ENCODE data around the gene KCNMA1. TPM values are rescaled to one million over a fixed set of nuclear protein-coding genes. Genes with fewer than 3 reads are reported as not detected.

The KCNMA1 gene
- total RNA-seq, 1 donor from 2014 or later = 0.59 TPM

GRCh38 chr10:77191324-77192049 lies 446.1 kb downstream of the KCNMA1 start:
- DNase-seq (ENCODE audit: low read depth, low spot score) = no peak

DNA sequence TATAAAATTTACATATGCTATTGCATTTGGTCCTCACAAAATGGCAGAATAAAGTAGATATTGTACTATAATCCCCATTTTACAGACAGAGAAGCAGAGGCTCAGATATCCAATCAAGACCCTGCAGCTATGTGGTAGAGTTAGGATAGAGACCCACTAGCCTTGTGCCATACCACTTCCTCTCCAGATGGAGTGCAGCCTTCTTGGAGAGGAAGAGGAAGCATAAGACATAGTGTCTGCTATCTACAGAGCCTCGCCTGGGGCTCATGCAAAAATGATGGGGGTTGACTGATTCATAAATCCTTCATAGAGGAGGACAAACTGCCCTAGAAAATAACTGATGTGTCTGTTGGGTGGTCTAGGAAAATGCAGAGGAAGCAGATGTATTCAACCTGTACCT lies 447.3 kb downstream of the KCNMA1 start:
- no peak for DNase-seq (ENCODE audit: low read depth, low spot score)

DNA sequence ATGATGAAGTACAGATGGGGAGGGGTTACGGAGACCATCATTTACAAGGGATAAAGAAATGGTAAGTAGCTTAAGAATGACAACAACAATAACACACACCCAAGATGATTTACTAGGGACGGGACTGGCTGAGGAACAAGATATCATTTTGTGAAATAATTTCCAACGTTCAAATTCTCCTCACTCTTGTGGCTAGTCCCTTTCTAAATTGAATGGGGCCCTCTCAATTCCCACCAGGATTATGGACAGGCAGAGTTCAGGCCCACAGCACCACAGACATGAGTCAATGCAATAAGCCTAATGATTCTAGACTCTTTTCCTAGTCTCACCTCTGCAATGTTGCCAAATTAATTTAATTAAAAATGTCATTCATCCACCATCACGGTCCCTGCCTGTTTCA lies 448.1 kb downstream of the KCNMA1 start:
- no peak for DNase-seq (ENCODE audit: low read depth, low spot score)

DNA sequence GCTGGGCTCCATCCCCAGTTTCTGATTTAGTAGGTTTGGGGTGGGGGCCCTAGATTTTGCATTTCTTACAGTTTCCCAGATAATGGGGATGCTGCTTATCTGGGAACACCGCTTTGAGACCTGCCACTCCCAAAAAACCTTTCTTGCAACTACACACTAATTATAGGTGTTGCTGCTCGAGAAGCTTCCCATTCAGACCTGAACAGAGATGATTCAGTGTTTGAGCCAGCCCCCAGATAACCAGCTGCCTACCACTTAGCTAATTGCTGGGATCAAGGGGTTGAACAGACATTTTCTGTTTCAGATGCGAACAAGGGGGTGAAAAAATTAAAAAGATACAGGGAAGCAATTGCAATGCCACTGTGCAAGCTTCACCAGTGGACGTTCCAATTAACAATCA lies 448.5 kb downstream of the KCNMA1 start:
- no peak for DNase-seq (ENCODE audit: low read depth, low spot score)

DNA sequence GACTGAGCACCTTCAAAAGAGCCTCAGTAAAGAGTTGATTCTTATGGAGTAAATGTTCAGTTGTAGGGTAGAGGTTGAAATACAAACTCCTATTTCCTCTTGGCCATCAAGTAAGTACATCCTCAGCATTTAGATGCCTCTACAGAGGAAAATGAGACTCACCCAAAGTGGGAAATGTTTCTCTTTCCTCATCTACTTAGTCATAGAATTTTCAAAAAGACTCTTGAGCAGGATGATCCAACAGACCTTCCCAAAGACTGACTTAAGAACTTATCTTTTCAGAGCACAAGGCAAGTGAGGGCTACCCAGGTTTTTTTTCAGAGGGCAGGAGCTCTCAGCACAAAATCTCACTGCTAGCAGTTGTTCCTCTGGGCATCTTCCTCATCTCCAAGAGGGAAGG lies 449.1 kb downstream of the KCNMA1 start:
- DNase-seq (ENCODE audit: low read depth, low spot score) = no peak

- DNase-seq (ENCODE audit: low read depth, low spot score) = no peak
Observed at GRCh38 chr10:77188000-77188395, 449.6 kb downstream of the KCNMA1 start.

- DNase-seq (ENCODE audit: low read depth, low spot score) = no peak
Observed at GRCh38 chr10:77187376-77187999, 450.1 kb downstream of the KCNMA1 start.

DNA sequence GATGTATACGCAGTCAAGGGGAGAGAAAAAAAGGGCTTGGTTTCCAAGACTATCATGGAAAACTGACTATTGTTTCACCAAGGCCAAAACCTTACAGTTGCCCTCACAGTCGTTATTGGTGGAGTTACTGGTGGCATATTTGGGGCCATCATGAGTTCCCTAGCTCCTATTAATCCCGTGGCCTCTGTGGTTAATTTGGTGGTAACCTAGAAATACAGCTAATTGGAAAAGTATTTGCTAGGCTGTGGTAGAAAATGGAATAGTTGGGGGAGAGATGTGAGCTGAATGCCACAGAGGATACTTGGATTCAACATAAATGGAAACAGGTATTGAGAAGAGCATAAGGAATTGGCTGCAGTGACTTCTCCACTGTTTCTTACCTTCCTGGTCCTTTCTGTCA lies 450.7 kb downstream of the KCNMA1 start:
- DNase-seq (ENCODE audit: low read depth, low spot score) = no peak

DNA sequence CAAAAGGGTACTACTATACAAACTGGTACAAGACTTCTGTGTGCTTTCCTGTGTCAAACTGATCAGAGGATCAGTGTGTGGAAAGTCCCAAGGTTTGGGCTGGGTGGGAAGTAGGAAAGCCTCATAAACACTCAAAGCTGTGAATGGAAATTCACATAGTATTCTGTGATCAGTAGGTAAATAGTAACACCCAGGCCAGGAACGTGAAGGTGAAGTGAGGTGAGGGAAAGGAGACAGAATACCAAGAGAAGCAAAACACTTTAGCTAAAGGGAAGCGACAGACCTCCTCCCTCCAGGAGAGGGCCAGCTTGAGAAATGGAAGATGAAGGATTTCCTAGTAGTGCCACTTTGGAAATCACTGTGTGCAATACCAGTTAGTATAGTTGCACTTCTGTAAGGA lies 451.9 kb downstream of the KCNMA1 start:
- DNase-seq (ENCODE audit: low read depth, low spot score) = no peak

GRCh38 chr10:77182803-77183202 lies 454.8 kb downstream of the KCNMA1 start:
- no peak for DNase-seq (ENCODE audit: low read depth, low spot score)

DNA sequence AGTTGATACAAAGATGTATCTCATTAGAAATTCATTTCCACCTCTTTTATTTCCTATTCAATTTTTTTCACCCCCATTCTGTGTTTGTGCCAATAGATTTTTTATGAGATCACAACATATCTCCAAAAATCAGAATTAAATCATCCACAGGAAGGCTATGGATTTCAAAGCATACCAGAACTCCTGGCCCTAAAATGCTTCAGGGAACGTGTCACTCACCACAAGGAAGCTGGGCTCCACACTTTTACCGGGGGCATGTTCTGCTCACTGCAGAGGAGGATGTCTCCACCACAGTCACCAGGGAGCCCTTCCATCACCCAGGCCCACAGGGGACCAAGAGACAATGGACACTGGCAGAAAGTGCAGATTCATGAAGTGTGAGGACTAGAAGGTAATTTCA lies 456.8 kb downstream of the KCNMA1 start:
- DNase-seq (ENCODE audit: low read depth, low spot score) = no peak

DNA sequence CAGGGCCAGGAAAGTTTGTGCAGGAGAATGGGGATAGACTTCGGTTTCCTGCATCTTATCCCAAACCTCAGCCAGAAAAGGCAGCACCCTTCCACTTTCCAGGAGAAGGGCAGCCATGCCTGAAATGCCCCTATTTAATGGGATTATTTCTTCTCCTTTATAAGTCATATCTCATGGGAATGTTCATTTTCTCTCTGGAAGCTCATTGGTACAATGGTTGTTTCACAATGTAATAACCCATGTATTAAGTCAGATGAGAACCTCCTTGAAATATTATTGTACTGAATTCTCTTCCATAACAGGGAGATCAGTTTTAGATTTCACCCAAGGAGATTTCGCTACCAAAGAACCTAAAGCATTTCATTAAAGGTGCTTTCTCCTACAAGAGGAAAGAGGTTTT lies 457.5 kb downstream of the KCNMA1 start:
- no peak for DNase-seq (ENCODE audit: low read depth, low spot score)

- no peak for DNase-seq (ENCODE audit: low read depth, low spot score)
Observed at GRCh38 chr10:77179015-77179695, 458.5 kb downstream of the KCNMA1 start.

- DNase-seq (ENCODE audit: low read depth, low spot score) = no peak
Observed at GRCh38 chr10:77177589-77177988, 460.0 kb downstream of the KCNMA1 start.

DNA sequence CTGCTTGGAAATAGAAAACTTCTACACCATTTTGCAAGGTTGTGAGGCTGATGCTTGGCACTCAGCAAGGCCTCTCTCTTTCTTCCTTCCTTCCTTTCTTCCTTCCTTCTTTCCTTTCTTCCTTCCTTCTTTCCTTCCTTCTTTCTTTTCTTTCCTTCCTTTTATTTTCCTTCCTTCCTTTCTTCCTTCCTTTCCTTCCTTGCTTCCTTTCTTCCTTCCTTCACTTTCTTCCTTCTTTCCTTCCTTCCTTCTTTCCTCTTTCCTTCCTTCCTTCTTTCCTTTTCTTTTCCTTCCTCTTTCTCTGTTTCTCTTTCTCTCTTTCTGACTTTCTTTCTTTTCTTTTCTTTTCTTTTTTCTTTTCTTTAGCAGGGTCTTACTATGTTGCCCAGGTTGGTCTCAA lies 460.4 kb downstream of the KCNMA1 start:
- DNase-seq (ENCODE audit: low read depth, low spot score) = no peak

DNA sequence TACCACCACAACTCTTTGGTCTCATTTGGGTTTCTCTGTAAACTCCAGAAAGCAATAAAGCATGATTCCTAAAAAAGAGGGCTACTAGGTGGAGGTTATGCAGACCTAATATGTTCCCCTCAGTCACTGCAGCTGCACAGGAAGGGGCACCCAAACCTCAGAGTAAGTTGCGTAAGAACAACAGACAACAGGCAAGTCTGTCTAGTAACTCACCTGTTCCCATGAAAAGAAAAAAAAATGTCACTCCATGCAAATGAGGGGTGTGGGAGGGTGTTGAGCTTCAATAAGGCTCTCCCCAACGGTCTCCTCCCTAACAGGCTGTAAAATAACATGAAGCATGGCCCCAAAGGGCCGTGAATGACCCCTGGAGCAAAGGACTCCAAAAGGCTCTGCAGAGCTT lies 461.4 kb downstream of the KCNMA1 start:
- no peak for DNase-seq (ENCODE audit: low read depth, low spot score)

DNA sequence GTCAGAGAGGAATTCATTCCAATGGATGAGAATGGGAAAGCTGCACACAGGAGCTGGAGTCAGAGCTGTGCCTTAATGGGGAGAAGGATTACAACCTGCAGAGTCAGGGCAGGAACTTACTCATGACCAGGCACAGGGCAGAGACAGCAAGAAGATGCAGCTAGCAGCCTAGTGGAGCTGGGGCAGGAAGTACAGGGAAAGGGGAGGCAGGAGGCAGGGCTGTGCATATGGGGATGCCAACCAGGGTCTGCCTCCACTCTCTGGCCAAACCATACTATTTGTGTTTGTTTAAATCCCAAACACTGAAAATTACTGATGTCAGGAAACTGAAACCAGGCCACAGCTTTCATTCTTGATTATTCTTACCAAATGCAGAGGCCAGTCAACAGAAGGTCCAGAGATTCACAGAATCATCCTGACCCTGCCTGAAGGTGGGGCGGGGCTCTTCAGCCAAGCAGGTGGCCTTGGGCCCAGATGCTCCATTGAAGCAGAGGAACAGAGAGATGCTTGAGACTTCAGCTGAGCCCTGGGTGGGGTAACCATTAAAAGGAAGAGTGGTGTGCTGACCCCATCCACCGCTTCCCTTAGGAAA lies 461.9 kb downstream of the KCNMA1 start:
- DNase-seq (ENCODE audit: low read depth, low spot score) = no peak

DNA sequence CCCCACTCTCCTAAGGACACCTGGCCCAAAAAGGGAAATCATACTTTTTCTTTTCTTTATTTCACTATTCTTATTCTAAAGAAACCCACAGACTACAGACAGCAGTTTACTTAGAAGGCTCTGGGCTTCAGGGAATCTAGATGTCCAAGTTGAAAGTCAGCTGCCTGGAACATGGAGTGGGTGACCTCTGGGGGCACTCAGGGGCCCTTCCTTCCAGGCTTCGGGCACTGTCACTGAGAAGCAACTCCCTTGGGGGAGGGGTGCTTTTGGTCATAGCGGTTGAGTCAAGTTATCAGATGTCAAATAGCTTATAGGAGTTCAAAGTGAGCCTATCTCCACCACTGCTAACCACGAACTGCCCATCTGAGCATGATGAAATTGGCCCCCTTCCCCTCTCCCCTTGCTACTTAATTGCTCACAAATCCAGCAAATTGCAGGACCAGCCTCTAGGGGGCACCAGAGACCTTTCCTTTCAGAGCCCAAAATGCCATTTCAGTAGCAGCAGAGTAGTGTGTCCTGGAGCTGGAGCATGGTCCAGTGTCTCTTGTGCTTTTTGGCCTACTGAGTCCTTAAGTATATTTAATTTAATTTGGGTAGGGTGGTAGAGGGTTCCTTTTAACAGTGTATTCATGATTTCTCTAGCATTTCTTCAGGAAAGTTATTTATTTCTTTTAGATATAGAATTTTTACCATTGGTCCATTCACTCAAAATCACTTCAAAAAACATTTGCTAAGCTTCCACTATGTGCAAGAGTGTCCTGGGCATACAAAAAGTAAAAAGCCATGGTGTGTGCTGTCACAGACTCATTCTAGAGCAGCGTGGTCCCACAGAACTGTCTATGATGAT lies 463.8 kb downstream of the KCNMA1 start:
- no peak for DNase-seq (ENCODE audit: low read depth, low spot score)

DNA sequence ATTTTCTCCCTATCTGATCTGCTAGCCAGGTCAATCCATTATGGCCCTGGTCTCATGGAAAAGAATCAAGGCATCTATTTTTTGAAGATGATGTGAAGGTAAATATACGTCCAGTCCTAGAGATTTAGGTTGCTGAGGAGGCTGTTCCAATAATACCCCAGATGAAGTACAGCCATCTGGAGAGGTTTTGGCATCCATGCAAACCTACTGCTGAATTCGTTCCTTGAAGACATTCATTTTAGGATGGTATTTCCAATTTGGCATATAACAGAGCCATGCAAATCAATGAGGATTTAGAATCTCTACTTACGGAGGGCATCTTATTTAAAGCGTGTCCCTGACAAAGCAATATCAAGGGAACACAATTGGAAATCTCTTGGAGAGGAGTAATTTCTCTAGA lies 465.5 kb downstream of the KCNMA1 start:
- DNase-seq (ENCODE audit: low read depth, low spot score) = no peak

DNA sequence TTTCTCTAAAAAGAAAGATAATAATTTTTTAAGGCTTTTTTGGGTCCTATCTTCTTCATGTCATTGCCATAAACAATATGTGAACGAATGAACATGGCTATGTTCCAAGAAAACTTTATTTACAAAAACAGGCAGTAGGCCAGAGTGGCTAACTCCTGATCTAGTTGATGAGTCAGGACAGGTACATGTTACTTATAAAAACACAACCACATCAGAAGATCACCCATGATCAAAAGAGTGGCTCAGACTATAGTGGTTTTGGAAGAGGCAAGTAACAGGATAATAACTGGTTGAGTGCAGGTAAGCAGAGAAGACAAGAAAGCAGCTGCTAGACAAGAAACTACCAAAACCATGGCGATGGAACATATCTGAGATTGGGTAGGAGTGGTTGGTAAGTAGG lies 468.7 kb downstream of the KCNMA1 start:
- no peak for DNase-seq (ENCODE audit: low read depth, low spot score)

- no peak for DNase-seq (ENCODE audit: low read depth, low spot score)
Observed at GRCh38 chr10:77168161-77168560, 469.4 kb downstream of the KCNMA1 start.
